Measurements from ENCODE around the gene GAS1.
A peak's percentile ranks its signal among the peaks of the same experiment; 100 is the strongest.

The GAS1 gene

DNA sequence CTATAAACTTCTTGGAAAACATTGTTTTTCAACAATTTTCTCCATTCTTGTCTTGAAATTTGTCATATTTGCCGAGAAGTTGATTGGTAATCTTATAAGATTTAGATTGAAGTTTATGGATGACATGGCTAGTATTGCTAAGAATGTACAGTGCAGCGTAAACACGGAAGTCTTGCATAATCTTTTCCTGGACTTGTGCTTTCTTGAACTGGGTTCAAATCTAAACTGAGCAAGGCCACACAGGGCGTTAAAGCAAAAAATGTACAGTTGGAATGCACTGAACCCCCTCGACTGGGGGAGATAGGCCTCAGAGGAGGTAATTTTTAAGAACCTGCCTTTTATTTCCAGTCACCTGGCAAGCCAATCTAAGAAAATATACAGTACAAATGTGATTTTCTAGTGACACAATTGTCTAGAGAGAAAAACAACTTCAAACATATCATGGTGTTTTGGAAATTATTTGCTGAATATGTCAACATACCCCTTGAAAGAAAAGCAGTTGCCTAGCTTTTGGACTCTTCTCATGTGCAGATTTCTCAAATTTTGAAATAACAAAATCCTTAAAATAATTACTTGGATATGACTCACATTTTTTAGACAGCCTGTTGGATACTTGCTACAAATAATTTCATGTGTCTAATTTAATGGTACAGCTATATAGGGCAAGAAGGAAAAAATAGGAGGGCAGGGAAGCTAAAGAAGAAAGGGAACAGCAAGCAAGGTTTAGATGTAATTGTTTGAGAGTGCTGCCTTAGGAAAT lies 18.5 kb upstream of the GAS1 start:
- Histone ChIP-seq H3K27me3 (ENCODE audit: control insufficient read depth in 1 of 2, insufficient read depth in 1 of 2, low read length in 2 of 2) (no peaks in the 10 kb centered on the region), H3K4me2 (ENCODE audit: low read length, poor library complexity, severe bottlenecking) (no peak overlapping the region), H2BK15ac (ENCODE audit: low read depth, poor library complexity, severe bottlenecking) (no peak overlapping the region), H3K14ac (ENCODE audit: low read length in 2 of 2) (no peak overlapping the region), H3K4ac (ENCODE audit: low read depth in 1 of 2, low read length in 2 of 2) (no peak overlapping the region), H2AFZ (ENCODE audit: low read depth, low read length) (no peak overlapping the region), H3K9me3 (ENCODE audit: control insufficient read depth, low read length) (no peaks in the 10 kb centered on the region), H4K91ac (ENCODE audit: low read length) (no peak overlapping the region), H2BK12ac (ENCODE audit: low read length in 2 of 2) (no peak overlapping the region), H4K8ac (ENCODE audit: low read length) (no peak overlapping the region), H2AK5ac (ENCODE audit: low read length, severe bottlenecking) (no peak overlapping the region), H3K18ac (ENCODE audit: low read depth in 1 of 2, low read length in 2 of 2) (no peak overlapping the region), H3K23ac (ENCODE audit: low read length in 2 of 2) (no peak overlapping the region), H2BK120ac (ENCODE audit: low read depth, low read length) (no peak overlapping the region), H3K4me1 (ENCODE audit: control insufficient read depth, insufficient read depth, low read depth, low read length) (no peaks in the 10 kb centered on the region), H3K9ac (ENCODE audit: low read length) (peak overlapping the region; percentile 13), H3K4me3 (ENCODE audit: insufficient read depth in 1 of 2, low read depth in 1 of 2, low read length in 2 of 2) (no peak overlapping the region), H3K79me1 (replicated peaks; ENCODE audit: low read length, poor library complexity, severe bottlenecking) (no peaks in the 10 kb centered on the region), H3K36me3 (ENCODE audit: control insufficient read depth in 1 of 2, insufficient read depth in 2 of 2, low read depth in 1 of 2, low read length in 2 of 2) (no peaks in the 10 kb centered on the region), H3K27ac (ENCODE audit: low read length, poor library complexity, severe bottlenecking) (no peak overlapping the region), H2BK5ac (ENCODE audit: low read depth, low read length, poor library complexity, severe bottlenecking) (no peak overlapping the region)
- 80% methylated on average over 4 of the region's 5 CpGs for WGBS
- DNase-seq, result no peak

DNA sequence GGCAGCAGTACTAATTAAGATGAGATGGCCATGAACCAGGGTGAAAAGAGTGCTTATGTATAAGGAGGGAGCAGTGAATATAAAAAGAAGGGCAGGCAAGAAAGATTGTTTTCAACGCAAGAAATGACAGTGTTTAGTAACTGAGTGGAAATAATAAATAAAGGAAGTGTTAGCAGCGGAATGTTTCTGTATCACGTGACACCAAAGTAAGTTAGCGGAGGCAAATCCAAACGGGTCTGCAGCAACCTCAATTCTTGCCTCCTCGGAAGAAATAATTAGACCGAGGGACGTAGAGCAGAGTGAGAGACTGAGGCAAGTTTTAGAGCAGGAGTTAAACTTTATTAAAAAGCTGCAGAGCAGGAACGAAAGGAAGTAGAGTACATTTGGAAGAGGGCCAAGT lies 15.4 kb upstream of the GAS1 start:
- no peak overlapping the region for H3K4ac ChIP-seq (ENCODE audit: low read depth in 1 of 2, low read length in 2 of 2)
- no peak overlapping the region for H3K18ac ChIP-seq (ENCODE audit: low read depth in 1 of 2, low read length in 2 of 2)
- H3K27ac ChIP-seq (ENCODE audit: low read length, poor library complexity, severe bottlenecking), result no peak overlapping the region
- H3K9me3 ChIP-seq (ENCODE audit: control insufficient read depth, low read length), result no peaks in the 10 kb centered on the region
- no peak overlapping the region for H3K4me2 ChIP-seq (ENCODE audit: low read length, poor library complexity, severe bottlenecking)
- no peaks in the 10 kb centered on the region for H3K4me1 ChIP-seq (ENCODE audit: control insufficient read depth, insufficient read depth, low read depth, low read length)
- H3K23ac ChIP-seq (ENCODE audit: low read length in 2 of 2), result no peak overlapping the region
- H2BK120ac ChIP-seq (ENCODE audit: low read depth, low read length), result no peak overlapping the region
- H4K8ac ChIP-seq (ENCODE audit: low read length), result no peak overlapping the region
- H3K9ac ChIP-seq (ENCODE audit: low read length), result no peak overlapping the region
- no peak overlapping the region for H3K4me3 ChIP-seq (ENCODE audit: insufficient read depth in 1 of 2, low read depth in 1 of 2, low read length in 2 of 2)
- H2AK5ac ChIP-seq (ENCODE audit: low read length, severe bottlenecking), result no peak overlapping the region
- H2BK15ac ChIP-seq (ENCODE audit: low read depth, poor library complexity, severe bottlenecking), result no peak overlapping the region
- no peaks in the 10 kb centered on the region for H3K79me1 ChIP-seq (replicated peaks; ENCODE audit: low read length, poor library complexity, severe bottlenecking)
- H3K14ac ChIP-seq (ENCODE audit: low read length in 2 of 2), result no peak overlapping the region
- no peaks in the 10 kb centered on the region for H3K36me3 ChIP-seq (ENCODE audit: control insufficient read depth in 1 of 2, insufficient read depth in 2 of 2, low read depth in 1 of 2, low read length in 2 of 2)
- no peak overlapping the region for H2AFZ ChIP-seq (ENCODE audit: low read depth, low read length)
- H2BK12ac ChIP-seq (ENCODE audit: low read length in 2 of 2), result no peak overlapping the region
- 92% methylated on average over 9 of the region's 9 CpGs for WGBS
- H2BK5ac ChIP-seq (ENCODE audit: low read depth, low read length, poor library complexity, severe bottlenecking), result no peak overlapping the region
- H4K91ac ChIP-seq (ENCODE audit: low read length), result no peak overlapping the region
- DNase-seq, result no peak
- no peaks in the 10 kb centered on the region for H3K27me3 ChIP-seq (ENCODE audit: control insufficient read depth in 1 of 2, insufficient read depth in 1 of 2, low read length in 2 of 2)

DNA sequence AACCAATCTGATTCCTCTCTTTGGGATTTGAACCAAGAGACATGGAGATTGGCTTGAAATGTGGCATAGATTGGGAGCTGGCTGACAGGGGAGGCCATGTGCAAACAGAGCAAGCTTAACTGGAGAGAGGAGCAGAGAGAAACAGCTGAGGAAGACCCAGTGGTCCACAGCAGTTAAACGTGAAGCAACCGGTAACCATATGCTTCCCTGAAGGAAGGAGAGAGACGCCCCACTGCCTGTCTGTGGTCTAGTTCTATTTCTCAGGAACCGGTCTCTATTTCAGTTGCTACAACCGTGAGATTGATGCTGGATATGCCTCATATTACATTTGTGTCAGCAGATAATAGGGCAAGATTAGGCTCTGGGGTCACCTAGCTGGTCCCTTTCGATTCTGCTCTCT lies 13.6 kb upstream of the GAS1 start:
- Histone ChIP-seq H2BK15ac (ENCODE audit: low read depth, poor library complexity, severe bottlenecking) (no peak overlapping the region), H2BK5ac (ENCODE audit: low read depth, low read length, poor library complexity, severe bottlenecking) (no peak overlapping the region), H3K4ac (ENCODE audit: low read depth in 1 of 2, low read length in 2 of 2) (no peak overlapping the region), H3K9ac (ENCODE audit: low read length) (no peak overlapping the region), H3K79me1 (replicated peaks; ENCODE audit: low read length, poor library complexity, severe bottlenecking) (no peaks in the 10 kb centered on the region), H4K91ac (ENCODE audit: low read length) (no peak overlapping the region), H3K18ac (ENCODE audit: low read depth in 1 of 2, low read length in 2 of 2) (no peak overlapping the region), H2AFZ (ENCODE audit: low read depth, low read length) (no peak overlapping the region), H2BK120ac (ENCODE audit: low read depth, low read length) (no peak overlapping the region), H3K27ac (ENCODE audit: low read length, poor library complexity, severe bottlenecking) (no peak overlapping the region), H3K36me3 (ENCODE audit: control insufficient read depth in 1 of 2, insufficient read depth in 2 of 2, low read depth in 1 of 2, low read length in 2 of 2) (no peaks in the 10 kb centered on the region), H3K27me3 (ENCODE audit: control insufficient read depth in 1 of 2, insufficient read depth in 1 of 2, low read length in 2 of 2) (no peaks in the 10 kb centered on the region), H2BK12ac (ENCODE audit: low read length in 2 of 2) (no peak overlapping the region), H3K14ac (ENCODE audit: low read length in 2 of 2) (no peak overlapping the region), H3K4me1 (ENCODE audit: control insufficient read depth, insufficient read depth, low read depth, low read length) (no peaks in the 10 kb centered on the region), H2AK5ac (ENCODE audit: low read length, severe bottlenecking) (no peak overlapping the region), H3K23ac (ENCODE audit: low read length in 2 of 2) (no peak overlapping the region), H3K4me2 (ENCODE audit: low read length, poor library complexity, severe bottlenecking) (no peak overlapping the region), H3K9me3 (ENCODE audit: control insufficient read depth, low read length) (no peaks in the 10 kb centered on the region), H3K4me3 (ENCODE audit: insufficient read depth in 1 of 2, low read depth in 1 of 2, low read length in 2 of 2) (no peak overlapping the region), H4K8ac (ENCODE audit: low read length) (no peak overlapping the region)
- no peak for DNase-seq
- WGBS, result 86% methylated on average over 6 of the region's 6 CpGs

DNA sequence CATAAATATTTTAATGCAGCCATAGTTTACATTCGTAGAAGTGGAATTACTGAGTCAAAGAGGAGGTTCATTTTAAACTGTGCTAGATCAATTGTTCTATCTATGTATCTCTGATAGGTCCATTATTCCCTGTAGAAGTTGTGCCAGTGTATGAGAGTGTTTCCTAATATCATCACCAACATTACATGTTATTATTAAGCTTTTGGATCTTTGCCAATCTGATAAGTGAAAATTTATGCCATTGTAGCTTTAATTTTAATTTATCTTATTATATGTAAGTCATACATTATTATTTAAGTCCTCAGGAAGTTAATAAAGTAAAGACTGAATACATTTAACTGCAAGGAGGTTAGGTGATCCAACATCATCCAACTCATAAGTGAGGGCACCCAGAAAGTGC lies 10.9 kb upstream of the GAS1 start:
- Histone ChIP-seq H3K36me3 (ENCODE audit: control insufficient read depth in 1 of 2, insufficient read depth in 2 of 2, low read depth in 1 of 2, low read length in 2 of 2) (no peaks in the 10 kb centered on the region), H3K4me1 (ENCODE audit: control insufficient read depth, insufficient read depth, low read depth, low read length) (no peaks in the 10 kb centered on the region), H3K27me3 (ENCODE audit: control insufficient read depth in 1 of 2, insufficient read depth in 1 of 2, low read length in 2 of 2) (no peaks in the 10 kb centered on the region), H3K4me2 (ENCODE audit: low read length, poor library complexity, severe bottlenecking) (no peak overlapping the region), H3K4ac (ENCODE audit: low read depth in 1 of 2, low read length in 2 of 2) (no peak overlapping the region), H2BK12ac (ENCODE audit: low read length in 2 of 2) (no peak overlapping the region), H4K91ac (ENCODE audit: low read length) (no peak overlapping the region), H2BK5ac (ENCODE audit: low read depth, low read length, poor library complexity, severe bottlenecking) (no peak overlapping the region), H3K23ac (ENCODE audit: low read length in 2 of 2) (no peak overlapping the region), H3K9me3 (ENCODE audit: control insufficient read depth, low read length) (no peaks in the 10 kb centered on the region), H3K4me3 (ENCODE audit: insufficient read depth in 1 of 2, low read depth in 1 of 2, low read length in 2 of 2) (no peak overlapping the region), H3K18ac (ENCODE audit: low read depth in 1 of 2, low read length in 2 of 2) (no peak overlapping the region), H2BK15ac (ENCODE audit: low read depth, poor library complexity, severe bottlenecking) (no peak overlapping the region), H3K27ac (ENCODE audit: low read length, poor library complexity, severe bottlenecking) (no peak overlapping the region), H4K8ac (ENCODE audit: low read length) (no peak overlapping the region), H3K9ac (ENCODE audit: low read length) (no peak overlapping the region), H3K14ac (ENCODE audit: low read length in 2 of 2) (no peak overlapping the region), H3K79me1 (replicated peaks; ENCODE audit: low read length, poor library complexity, severe bottlenecking) (no peaks in the 10 kb centered on the region), H2AFZ (ENCODE audit: low read depth, low read length) (no peak overlapping the region), H2AK5ac (ENCODE audit: low read length, severe bottlenecking) (no peak overlapping the region), H2BK120ac (ENCODE audit: low read depth, low read length) (no peak overlapping the region)
- DNase-seq, result no peak
- WGBS, result no CpG with 5 or more reads among the region's 1 CpG

Measured in mesenchymal stem cell (in vitro differentiated cells and primary cell).